HepG2 (cell line): ENCODE measurements around the gene SLCO3A1. TPM values are rescaled to one million over a fixed set of nuclear protein-coding genes. Genes with fewer than 3 reads are reported as not detected.
A peak's percentile ranks its signal among the peaks of the same experiment; 100 is the strongest.

Source experiments
- ATF7 ChIP-seq, 2 experiments: fragments of 450-650 bp in 1 of 2; sonication (generic) in 1 of 2; formaldehyde crosslinking in 1 of 2; IDR thresholded peaks; 2 replicates each; pipeline versions ENCODE4 v1.4.0 to v1.6.1; 2016 to 2020; ENCODE audit warnings: antibody characterized with exemption in 1 of 2, mild to moderate bottlenecking in 1 of 2, missing genetic modification reagents in 1 of 2
- DRAP1 ChIP-seq: IDR thresholded peaks from 2 replicates; pipeline ENCODE4 v1.6.1; 2016; ENCODE audit warnings: missing genetic modification reagents, missing compliant biosample characterization
- ELF4 ChIP-seq: sonication (generic); formaldehyde crosslinking; IDR thresholded peaks from 2 replicates; pipeline ENCODE4 v1.5.0; 2020; ENCODE audit warnings: missing genetic modification reagents, mild to moderate bottlenecking, moderate library complexity, borderline replicate concordance
- FOXK1 ChIP-seq: sonication (generic); formaldehyde crosslinking; IDR thresholded peaks from 2 replicates; pipeline ENCODE4 v1.4.0; 2020; ENCODE audit warnings: low read depth, missing genetic modification reagents, borderline replicate concordance
- GATAD2A ChIP-seq: IDR thresholded peaks from 2 replicates; pipeline ENCODE4 v1.6.1; 2016
- MZF1 ChIP-seq: sonication (generic); formaldehyde crosslinking; IDR thresholded peaks from 2 replicates; pipeline ENCODE4 v1.8.1; 2023; ENCODE audit warnings: mild to moderate bottlenecking, missing genetic modification reagents, borderline replicate concordance
- NR2F2 ChIP-seq: IDR thresholded peaks from 2 replicates; pipeline ENCODE4 v1.6.1; 2012; ENCODE audit warnings: low read depth, inconsistent platforms, borderline replicate concordance
- PHB2 ChIP-seq: fragments of 450-650 bp; IDR thresholded peaks from 2 replicates; pipeline ENCODE4 v1.6.1; 2018; ENCODE audit not compliant: partially characterized antibody
- RFX3 ChIP-seq: IDR thresholded peaks from 2 replicates; pipeline ENCODE4 v1.6.1; 2016; ENCODE audit warnings: missing biosample characterization, missing genetic modification reagents
- TFE3 ChIP-seq: IDR thresholded peaks from 2 replicates; pipeline ENCODE4 v1.6.1; 2016
- ZNF101 ChIP-seq: sonication (generic); formaldehyde crosslinking; IDR thresholded peaks from 2 replicates; pipeline ENCODE4 v1.4.0; 2020; ENCODE audit warnings: mild to moderate bottlenecking, low read depth, missing genetic modification reagents, borderline replicate concordance
- ZNF12 ChIP-seq: sonication (generic); formaldehyde crosslinking; IDR thresholded peaks from 2 replicates; pipeline ENCODE4 v1.5.0; 2020; ENCODE audit warnings: missing genetic modification reagents
- ZNF143 ChIP-seq: sonication (generic); formaldehyde crosslinking; IDR thresholded peaks from 2 replicates; pipeline ENCODE4 v1.4.0; 2020; ENCODE audit warnings: missing genetic modification reagents
- ZNF160 ChIP-seq: sonication (generic); formaldehyde crosslinking; IDR thresholded peaks from 2 replicates; pipeline ENCODE4 v1.8.0; 2022; ENCODE audit warnings: mild to moderate bottlenecking, inconsistent platforms, missing genetic modification reagents
- ZNF30 ChIP-seq: sonication (generic); formaldehyde crosslinking; IDR thresholded peaks from 2 replicates; pipeline ENCODE4 v1.5.0; 2020; ENCODE audit warnings: mild to moderate bottlenecking, missing genetic modification reagents
- ZNF367 ChIP-seq: sonication (generic); formaldehyde crosslinking; IDR thresholded peaks from 2 replicates; pipeline ENCODE4 v1.4.0; 2020; ENCODE audit warnings: missing genetic modification reagents, borderline replicate concordance
- ZNF484 ChIP-seq: sonication (generic); formaldehyde crosslinking; IDR thresholded peaks from 2 replicates; pipeline ENCODE4 v1.5.1; 2020; ENCODE audit warnings: mild to moderate bottlenecking, low read depth, missing genetic modification reagents, borderline replicate concordance
- ZNF550 ChIP-seq: sonication (generic); formaldehyde crosslinking; IDR thresholded peaks from 2 replicates; pipeline ENCODE4 v1.4.0; 2020; ENCODE audit warnings: mild to moderate bottlenecking, missing genetic modification reagents, borderline replicate concordance
- ZNF567 ChIP-seq: sonication (generic); formaldehyde crosslinking; IDR thresholded peaks from 2 replicates; pipeline ENCODE4 v1.8.1; 2023; ENCODE audit warnings: mild to moderate bottlenecking, missing genetic modification reagents, borderline replicate concordance
- ZNF580 ChIP-seq: IDR thresholded peaks from 2 replicates; pipeline ENCODE4 v1.6.1; 2016; ENCODE audit warnings: low read depth, borderline replicate concordance
- ZNF839 ChIP-seq: sonication (generic); formaldehyde crosslinking; IDR thresholded peaks from 2 replicates; pipeline ENCODE4 v1.4.0; 2020; ENCODE audit warnings: missing genetic modification reagents, mild to moderate bottlenecking, borderline replicate concordance
- ZNF879 ChIP-seq: sonication (generic); formaldehyde crosslinking; IDR thresholded peaks from 2 replicates; pipeline ENCODE4 v1.8.1; 2023; ENCODE audit warnings: missing genetic modification reagents
- polyA plus RNA-seq, 8 experiments: library from polyadenylated mRNA; depleted of rRNA in 3 of 8; stranded (reverse) in 7 of 8; unstranded in 1 of 8; fragments of >200 nt; fragmentation: Illumina TruSeq in 4 of 8; extraction: Trizol in 4 of 8; gene quantifications; 2 replicates each; pipeline versions ENCODE4 v1.2.1 to v1.2.3, GENCODE V29; 2011 to 2016; ENCODE audit warnings: low read depth in 4 of 8, missing spikeins in 1 of 8, mixed read lengths in 1 of 8; ENCODE audit not compliant: insufficient read depth in 1 of 8
- total RNA-seq, 5 experiments: library from RNA; depleted of rRNA; stranded (reverse); fragments of >200 nt; fragmentation: Illumina TruSeq; extraction: Trizol; gene quantifications; 2 replicates each; pipeline ENCODE4 v1.2.3, GENCODE V29; 2016; ENCODE audit warnings: low read depth in 1 of 5
- TF ChIP-seq, protein P1 (sequence below): sonication (generic); formaldehyde crosslinking; IDR thresholded peaks from 2 replicates; pipeline ENCODE4 v1.4.0; 2020; ENCODE audit warnings: missing genetic modification reagents, mild to moderate bottlenecking, borderline replicate concordance

Gene SLCO3A1
- total and polyA plus RNA-seq, 2 of the 13 experiments (the other 11 are each of a cell fraction or from before 2014, with no cell fraction given), result 0.02 TPM; not detected in 1

DNA sequence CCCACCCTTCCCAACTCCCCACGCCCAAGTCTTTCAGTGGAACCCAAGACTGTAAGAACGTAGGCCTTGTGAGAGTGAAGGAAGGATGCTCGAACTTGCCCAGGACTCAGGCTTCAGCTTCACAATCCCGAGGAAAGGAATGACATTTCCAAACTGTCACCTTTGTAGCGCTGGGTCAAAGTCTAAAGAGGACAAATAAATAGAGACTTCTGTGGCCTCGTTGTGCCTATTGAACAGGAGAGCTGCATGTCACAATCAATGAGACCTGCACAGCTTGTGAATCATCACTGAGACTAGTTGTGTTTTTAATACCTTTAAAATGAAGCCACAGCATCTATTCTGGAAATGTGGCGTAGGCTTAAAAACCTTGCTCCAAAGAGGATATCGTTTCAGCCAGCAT lies 317.4 kb downstream of the SLCO3A1 start (continued):
- TF ChIP-seq ZNF160 (CRISPR knock-in tag) (no peak), ZNF839 (CRISPR knock-in tag) (no peak), ZNF30 (CRISPR knock-in tag) (no peak), ZNF12 (CRISPR knock-in tag) (no peak), ZNF143 (no peak), TFE3 (CRISPR knock-in tag) (no peak), DRAP1 (no peak), MZF1 (no peak), ZNF101 (CRISPR knock-in tag) (no peak), RFX3 (CRISPR knock-in tag) (no peak), ZNF550 (CRISPR knock-in tag) (no peak), ATF7 (IDR thresholded peaks at IDR 0.05) (no peak), ATF7 (CRISPR knock-in tag; IDR thresholded peaks at IDR 0.05) (no peak), ZNF580 (CRISPR knock-in tag) (no peak), NR2F2 (peak; percentile 53; the same call in 1 of the 2 replicates), ZNF367 (no peak), GATAD2A (peak; percentile 67), FOXK1 (CRISPR knock-in tag) (peak; percentile 48; the same call in 1 of the 2 replicates), ELF4 (CRISPR knock-in tag) (no peak), ZNF567 (CRISPR knock-in tag) (no peak), PHB2 (no peak), ZNF879 (no peak), ZNF484 (CRISPR knock-in tag) (no peak)
- TF ChIP-seq, protein P1, sequence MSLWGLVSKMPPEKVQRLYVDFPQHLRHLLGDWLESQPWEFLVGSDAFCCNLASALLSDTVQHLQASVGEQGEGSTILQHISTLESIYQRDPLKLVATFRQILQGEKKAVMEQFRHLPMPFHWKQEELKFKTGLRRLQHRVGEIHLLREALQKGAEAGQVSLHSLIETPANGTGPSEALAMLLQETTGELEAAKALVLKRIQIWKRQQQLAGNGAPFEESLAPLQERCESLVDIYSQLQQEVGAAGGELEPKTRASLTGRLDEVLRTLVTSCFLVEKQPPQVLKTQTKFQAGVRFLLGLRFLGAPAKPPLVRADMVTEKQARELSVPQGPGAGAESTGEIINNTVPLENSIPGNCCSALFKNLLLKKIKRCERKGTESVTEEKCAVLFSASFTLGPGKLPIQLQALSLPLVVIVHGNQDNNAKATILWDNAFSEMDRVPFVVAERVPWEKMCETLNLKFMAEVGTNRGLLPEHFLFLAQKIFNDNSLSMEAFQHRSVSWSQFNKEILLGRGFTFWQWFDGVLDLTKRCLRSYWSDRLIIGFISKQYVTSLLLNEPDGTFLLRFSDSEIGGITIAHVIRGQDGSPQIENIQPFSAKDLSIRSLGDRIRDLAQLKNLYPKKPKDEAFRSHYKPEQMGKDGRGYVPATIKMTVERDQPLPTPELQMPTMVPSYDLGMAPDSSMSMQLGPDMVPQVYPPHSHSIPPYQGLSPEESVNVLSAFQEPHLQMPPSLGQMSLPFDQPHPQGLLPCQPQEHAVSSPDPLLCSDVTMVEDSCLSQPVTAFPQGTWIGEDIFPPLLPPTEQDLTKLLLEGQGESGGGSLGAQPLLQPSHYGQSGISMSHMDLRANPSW, result no peak; the same call in 1 of the 2 replicates
